Kidney (tissue), 14 donors: ENCODE data around the gene JAKMIP1. TPM values are rescaled to one million over a fixed set of nuclear protein-coding genes. Genes with fewer than 3 reads are reported as not detected.

Experiments used
- DNase-seq, 5 donors: peaks; one replicate each; pipeline ENCODE4 v3.0.0-alpha.2; 2013 to 2020
- FAIRE-seq: peaks from 2 replicates; lab custom pipeline; 2012; peaks lifted over from hg19 to GRCh38; lab: Jason Lieb, UNC
- H3K27ac ChIP-seq, 2 donors: one replicate each; pipeline ENCODE4 v1.7.0; 2013; ENCODE audit warnings: low read depth in 2 of 2, low read length in 2 of 2, inconsistent platforms in 1 of 2
- H3K27me3 ChIP-seq: one replicate; pipeline ENCODE4 v1.7.1; 2013; ENCODE audit warnings: low read length, inconsistent platforms; ENCODE audit not compliant: control insufficient read depth, insufficient read depth
- H3K36me3 ChIP-seq, 3 donors: one replicate each; pipeline versions ENCODE4 v1.7.0 to v1.7.1; 2013; ENCODE audit warnings: low read length in 3 of 3, control low read depth in 1 of 3, inconsistent platforms in 1 of 3; ENCODE audit not compliant: insufficient read depth in 3 of 3, control insufficient read depth in 2 of 3
- H3K4me1 ChIP-seq, 3 donors: one replicate each; pipeline versions ENCODE4 v1.7.0 to v1.7.1; 2013; ENCODE audit warnings: low read length in 3 of 3, inconsistent platforms in 1 of 3, low read depth in 1 of 3; ENCODE audit not compliant: control insufficient read depth in 2 of 3, insufficient read depth in 2 of 3
- H3K4me3 ChIP-seq, 3 donors: one replicate each; pipeline versions ENCODE4 v1.7.0 to v1.8.1; 2013; ENCODE audit warnings: low read length in 3 of 3, control low read depth in 1 of 3, inconsistent platforms in 1 of 3
- H3K9ac ChIP-seq, 3 donors: one replicate each; pipeline versions ENCODE4 v1.7.0 to v1.7.1; 2013; ENCODE audit warnings: low read length in 3 of 3, control low read depth in 1 of 3, inconsistent platforms in 1 of 3
- H3K9me3 ChIP-seq, 3 donors: one replicate each; pipeline versions ENCODE4 v1.7.0 to v1.7.1; 2013; ENCODE audit warnings: low read length in 3 of 3, control low read depth in 1 of 3, inconsistent platforms in 1 of 3; ENCODE audit not compliant: control insufficient read depth in 2 of 3, insufficient read depth in 1 of 3
- intact Hi-C: fragments of 100-400 bp; cut with DNase I; formaldehyde crosslinking; loops from one replicate; pipeline ENCODE4 v1.11.1; 2022
- polyA plus RNA-seq: library from polyadenylated mRNA; stranded (reverse); fragments of 350-450 nt; fragmentation: Illumina TruSeq; extraction: RNeasy Lipid Tissue Mini Kit (QIAGEN cat#74804); gene quantifications from one replicate; pipeline ENCODE4 v1.2.3, GENCODE V29; 2014; ENCODE audit warnings: low read depth, low replicate concordance; ENCODE audit not compliant: insufficient read depth
- total RNA-seq: library from RNA; stranded (reverse); fragmentation: NEBNext Ultra II Directional; extraction: Animal tissue kit (Norgen Biotek cat#: 25700); gene quantifications from one replicate; pipeline ENCODE4 v1.2.1, GENCODE V29; 2021
- TF ChIP-seq, protein P1 (sequence below): IDR thresholded peaks from 3 replicates; pipeline ENCODE4 v1.5.1; 2012; ENCODE audit warnings: mild to moderate bottlenecking, moderate library complexity, borderline replicate concordance; ENCODE audit not compliant: insufficient read depth; ENCODE audit errors: extremely low read depth
- donor health status: control.
- donor health status: control.
- donor health status: control.
- donor health status: control.
- donor health status: control.
- donor health status: DM: yes; HTN: yes; CAD: no.
- donor health status: Normal renal cell carcinoma (clear cell type).

Gene JAKMIP1
- total and polyA plus RNA-seq, 2 donors from 2014 or later: 0.69 TPM; not detected in 1

DNA sequence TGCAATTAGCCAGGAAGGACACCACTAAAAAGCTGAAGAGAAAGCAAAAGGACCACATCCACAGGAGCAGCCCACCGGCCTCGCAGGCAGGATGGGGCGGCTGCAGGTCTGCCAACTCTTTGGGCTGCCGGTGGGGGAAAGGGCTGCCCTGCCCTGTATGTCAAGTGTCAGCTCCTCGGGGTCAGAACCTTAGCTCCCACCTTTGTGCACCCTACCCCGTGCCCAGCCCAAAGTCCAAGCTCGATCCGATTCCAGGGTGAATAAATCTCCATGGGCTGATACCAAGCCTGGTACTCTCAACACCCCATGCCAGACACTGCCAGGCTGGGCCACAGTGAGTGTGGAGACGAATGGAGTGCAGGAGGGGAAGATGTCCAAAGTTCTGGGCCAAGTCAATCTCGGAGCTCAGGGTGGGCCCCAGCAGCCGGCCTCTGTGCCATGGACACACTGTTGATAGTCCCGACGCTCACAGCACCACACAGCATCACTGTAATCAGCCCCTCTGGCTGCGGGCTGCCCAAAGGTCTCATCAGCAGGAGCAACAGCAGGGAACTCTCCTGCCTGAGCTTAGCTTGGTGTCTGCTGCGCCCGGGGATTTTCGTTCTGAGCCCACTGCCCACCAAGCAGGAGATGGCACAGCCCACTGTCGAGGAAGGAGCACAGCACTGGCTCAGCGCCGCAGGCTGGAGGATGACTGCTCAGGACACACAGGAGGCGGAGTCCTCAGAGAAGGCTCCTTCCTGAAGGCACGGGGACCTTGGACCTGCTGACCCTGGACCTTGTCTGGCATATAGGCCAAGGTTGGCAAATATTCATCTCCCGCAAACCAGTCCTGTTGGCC lies 84.4 kb downstream of the JAKMIP1 start:
- H3K4me3 ChIP-seq: no peak overlapping the region
- no peaks in the 10 kb centered on the region for H3K36me3 ChIP-seq
- no peak overlapping the region for H3K9ac ChIP-seq
- TF ChIP-seq, protein P1, sequence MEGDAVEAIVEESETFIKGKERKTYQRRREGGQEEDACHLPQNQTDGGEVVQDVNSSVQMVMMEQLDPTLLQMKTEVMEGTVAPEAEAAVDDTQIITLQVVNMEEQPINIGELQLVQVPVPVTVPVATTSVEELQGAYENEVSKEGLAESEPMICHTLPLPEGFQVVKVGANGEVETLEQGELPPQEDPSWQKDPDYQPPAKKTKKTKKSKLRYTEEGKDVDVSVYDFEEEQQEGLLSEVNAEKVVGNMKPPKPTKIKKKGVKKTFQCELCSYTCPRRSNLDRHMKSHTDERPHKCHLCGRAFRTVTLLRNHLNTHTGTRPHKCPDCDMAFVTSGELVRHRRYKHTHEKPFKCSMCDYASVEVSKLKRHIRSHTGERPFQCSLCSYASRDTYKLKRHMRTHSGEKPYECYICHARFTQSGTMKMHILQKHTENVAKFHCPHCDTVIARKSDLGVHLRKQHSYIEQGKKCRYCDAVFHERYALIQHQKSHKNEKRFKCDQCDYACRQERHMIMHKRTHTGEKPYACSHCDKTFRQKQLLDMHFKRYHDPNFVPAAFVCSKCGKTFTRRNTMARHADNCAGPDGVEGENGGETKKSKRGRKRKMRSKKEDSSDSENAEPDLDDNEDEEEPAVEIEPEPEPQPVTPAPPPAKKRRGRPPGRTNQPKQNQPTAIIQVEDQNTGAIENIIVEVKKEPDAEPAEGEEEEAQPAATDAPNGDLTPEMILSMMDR: no peak
- H3K27ac ChIP-seq: no peak overlapping the region
- no peaks in the 10 kb centered on the region for H3K4me1 ChIP-seq
- DNase-seq: no peak
- intact Hi-C loops: no loop called here
- H3K9me3 ChIP-seq: no peaks in the 10 kb centered on the region
- FAIRE-seq: no peak
- no peaks in the 10 kb centered on the region for H3K27me3 ChIP-seq

- H3K9ac ChIP-seq: no peak overlapping the region
- intact Hi-C loops: no loop called here
- H3K4me3 ChIP-seq: no peak overlapping the region
- no peaks in the 10 kb centered on the region for H3K27me3 ChIP-seq
- TF ChIP-seq, protein P1: no peak
- no peaks in the 10 kb centered on the region for H3K4me1 ChIP-seq
- FAIRE-seq: no peak
- H3K9me3 ChIP-seq: no peaks in the 10 kb centered on the region
- DNase-seq: peak in 1 of 5 donors; percentile 10
- H3K36me3 ChIP-seq: no peaks in the 10 kb centered on the region
- no peak overlapping the region for H3K27ac ChIP-seq
These were observed 85.0 kb downstream of the JAKMIP1 start for GRCh38 chr4:6115342-6115741.

DNA sequence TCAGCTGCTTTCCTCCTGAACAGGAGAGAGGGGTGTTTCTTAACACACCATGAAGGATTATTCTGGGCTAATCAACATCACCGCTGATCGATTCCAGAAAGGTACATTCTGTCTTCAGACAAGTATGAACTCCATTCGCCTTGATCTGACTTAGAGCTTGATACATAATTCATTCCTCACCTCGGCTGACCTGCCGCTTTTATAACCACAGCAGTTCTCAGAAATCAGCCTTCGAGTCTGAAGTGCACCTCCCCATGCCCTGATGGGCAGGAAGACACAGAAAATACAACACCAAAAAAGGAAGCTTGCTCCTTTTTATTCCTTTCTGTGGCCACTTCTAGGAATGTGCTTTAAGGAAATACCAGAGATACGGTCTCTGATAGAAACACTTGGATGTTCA lies 85.7 kb downstream of the JAKMIP1 start:
- intact Hi-C loops: no loop called here
- DNase-seq (peak in 1 of 5 donors; percentile 3), FAIRE-seq (no peak)
- TF ChIP-seq, protein P1: no peak
- Histone ChIP-seq H3K4me3 (no peak overlapping the region), H3K9me3 (no peaks in the 10 kb centered on the region), H3K27ac (no peak overlapping the region), H3K27me3 (no peaks in the 10 kb centered on the region), H3K9ac (no peak overlapping the region), H3K36me3 (no peaks in the 10 kb centered on the region), H3K4me1 (no peaks in the 10 kb centered on the region)

GRCh38 chr4:6114181-6114580 lies 86.2 kb downstream of the JAKMIP1 start:
- no peaks in the 10 kb centered on the region for H3K9me3 ChIP-seq
- intact Hi-C loops: no loop called here
- DNase-seq (peak in 1 of 5 donors; percentile 12), FAIRE-seq (no peak)
- TF ChIP-seq, protein P1: no peak
- H3K4me1 ChIP-seq: no peaks in the 10 kb centered on the region
- no peaks in the 10 kb centered on the region for H3K27me3 ChIP-seq
- H3K4me3 ChIP-seq: no peak overlapping the region
- no peak overlapping the region for H3K9ac ChIP-seq
- no peaks in the 10 kb centered on the region for H3K36me3 ChIP-seq
- no peak overlapping the region for H3K27ac ChIP-seq
